HepG2 (cell line): ENCODE results near the gene THADA. TPM values are rescaled to one million over a fixed set of nuclear protein-coding genes. Genes with fewer than 3 reads are reported as not detected.

ENCODE experiments used
- ATF7 ChIP-seq, 2 experiments: fragments of 450-650 bp in 1 of 2; sonication (generic) in 1 of 2; formaldehyde crosslinking in 1 of 2; IDR thresholded peaks; 2 replicates each; pipeline versions ENCODE4 v1.4.0 to v1.6.1; 2016 to 2020; ENCODE audit warnings: antibody characterized with exemption in 1 of 2, mild to moderate bottlenecking in 1 of 2, missing genetic modification reagents in 1 of 2
- DMAP1 ChIP-seq: IDR thresholded peaks from 2 replicates; pipeline ENCODE4 v1.6.1; 2016
- DR1 ChIP-seq: sonication (generic); formaldehyde crosslinking; IDR thresholded peaks from 2 replicates; pipeline ENCODE4 v1.8.0; 2021; ENCODE audit warnings: mild to moderate bottlenecking, missing genetic modification reagents, inconsistent platforms
- ELF3 ChIP-seq: IDR thresholded peaks from 2 replicates; pipeline ENCODE4 v1.6.1; 2016; ENCODE audit warnings: missing genetic modification reagents, missing compliant biosample characterization
- EP300 ChIP-seq, 3 experiments: sonication (generic) in 1 of 3; formaldehyde crosslinking in 1 of 3; IDR thresholded peaks; 2 replicates each; pipeline versions ENCODE4 v1.5.1 to v1.6.1; 2011 to 2020; ENCODE audit warnings: low read depth in 2 of 3, low read length in 2 of 3, borderline replicate concordance in 1 of 3, improper control_type of control experiment in 1 of 3, mild to moderate bottlenecking in 1 of 3, missing genetic modification reagents in 1 of 3, moderate library complexity in 1 of 3
- FOXP4 ChIP-seq: sonication (generic); formaldehyde crosslinking; IDR thresholded peaks from 2 replicates; pipeline ENCODE4 v1.4.0; 2020; ENCODE audit warnings: missing genetic modification reagents
- HBP1 ChIP-seq: IDR thresholded peaks from 2 replicates; pipeline ENCODE4 v1.6.1; 2016; ENCODE audit warnings: low read depth, control low read depth
- KAT8 ChIP-seq: IDR thresholded peaks from 2 replicates; pipeline ENCODE4 v1.6.1; 2016; ENCODE audit warnings: missing genetic modification reagents, missing compliant biosample characterization
- NONO ChIP-seq, 2 experiments: fragments of 450-650 bp in 1 of 2; sonication (generic) in 1 of 2; formaldehyde crosslinking in 1 of 2; IDR thresholded peaks in 1 of 2; conservative IDR thresholded peaks in 1 of 2; 2 replicates each; pipeline versions ENCODE4 v1.6.1 to v1.8.0; 2017 to 2022; ENCODE audit warnings: mild to moderate bottlenecking in 1 of 2, missing genetic modification reagents in 1 of 2, moderate library complexity in 1 of 2
- NR2F1 ChIP-seq, 2 experiments: fragments of 450-650 bp in 1 of 2; formaldehyde crosslinking in 1 of 2; IDR thresholded peaks; 2 replicates each; pipeline versions ENCODE4 v1.5.0 to v1.6.1; 2016 to 2020; ENCODE audit warnings: mild to moderate bottlenecking in 1 of 2, missing compliant biosample characterization in 1 of 2, missing genetic modification reagents in 1 of 2, moderate library complexity in 1 of 2
- RAD51 ChIP-seq: fragments of 450-650 bp; IDR thresholded peaks from 2 replicates; pipeline ENCODE4 v1.6.1; 2016; ENCODE audit warnings: borderline replicate concordance
- SMAD3 ChIP-seq: sonication (generic); formaldehyde crosslinking; IDR thresholded peaks from 2 replicates; pipeline ENCODE4 v1.4.0; 2020; ENCODE audit warnings: missing genetic modification reagents
- THYN1 ChIP-seq: sonication (generic); formaldehyde crosslinking; IDR thresholded peaks from 2 replicates; pipeline ENCODE4 v1.8.1; 2023; ENCODE audit warnings: low read depth, mild to moderate bottlenecking, moderate library complexity, missing genetic modification reagents, borderline replicate concordance
- ZNF263 ChIP-seq: sonication (generic); formaldehyde crosslinking; IDR thresholded peaks from 2 replicates; pipeline ENCODE4 v1.4.0; 2020; ENCODE audit warnings: missing genetic modification reagents
- polyA plus RNA-seq, 8 experiments: library from polyadenylated mRNA; depleted of rRNA in 3 of 8; stranded (reverse) in 7 of 8; unstranded in 1 of 8; fragments of >200 nt; fragmentation: Illumina TruSeq in 4 of 8; extraction: Trizol in 4 of 8; gene quantifications; 2 replicates each; pipeline versions ENCODE4 v1.2.1 to v1.2.3, GENCODE V29; 2011 to 2016; ENCODE audit warnings: low read depth in 4 of 8, missing spikeins in 1 of 8, mixed read lengths in 1 of 8; ENCODE audit not compliant: insufficient read depth in 1 of 8
- total RNA-seq, 5 experiments: library from RNA; depleted of rRNA; stranded (reverse); fragments of >200 nt; fragmentation: Illumina TruSeq; extraction: Trizol; gene quantifications; 2 replicates each; pipeline ENCODE4 v1.2.3, GENCODE V29; 2016; ENCODE audit warnings: low read depth in 1 of 5
- TF ChIP-seq, protein P1 (sequence below): IDR thresholded peaks from 2 replicates; pipeline ENCODE4 v1.6.1; 2018; ENCODE audit warnings: missing genetic modification reagents, mild to moderate bottlenecking, missing compliant biosample characterization
- TF ChIP-seq, protein P2 (sequence below): sonication (generic); formaldehyde crosslinking; IDR thresholded peaks from 2 replicates; pipeline ENCODE4 v1.9.0; 2022; ENCODE audit warnings: missing genetic modification reagents, mild to moderate bottlenecking, borderline replicate concordance
- TF ChIP-seq, protein P3 (sequence below): IDR thresholded peaks from 2 replicates; pipeline ENCODE4 v1.6.1; 2016; ENCODE audit warnings: missing genetic modification reagents, missing compliant biosample characterization

THADA gene
- total and polyA plus RNA-seq, 2 of the 13 experiments (the other 11 are each of a cell fraction or from before 2014, with no cell fraction given) = 12.7 to 21.7 TPM

DNA sequence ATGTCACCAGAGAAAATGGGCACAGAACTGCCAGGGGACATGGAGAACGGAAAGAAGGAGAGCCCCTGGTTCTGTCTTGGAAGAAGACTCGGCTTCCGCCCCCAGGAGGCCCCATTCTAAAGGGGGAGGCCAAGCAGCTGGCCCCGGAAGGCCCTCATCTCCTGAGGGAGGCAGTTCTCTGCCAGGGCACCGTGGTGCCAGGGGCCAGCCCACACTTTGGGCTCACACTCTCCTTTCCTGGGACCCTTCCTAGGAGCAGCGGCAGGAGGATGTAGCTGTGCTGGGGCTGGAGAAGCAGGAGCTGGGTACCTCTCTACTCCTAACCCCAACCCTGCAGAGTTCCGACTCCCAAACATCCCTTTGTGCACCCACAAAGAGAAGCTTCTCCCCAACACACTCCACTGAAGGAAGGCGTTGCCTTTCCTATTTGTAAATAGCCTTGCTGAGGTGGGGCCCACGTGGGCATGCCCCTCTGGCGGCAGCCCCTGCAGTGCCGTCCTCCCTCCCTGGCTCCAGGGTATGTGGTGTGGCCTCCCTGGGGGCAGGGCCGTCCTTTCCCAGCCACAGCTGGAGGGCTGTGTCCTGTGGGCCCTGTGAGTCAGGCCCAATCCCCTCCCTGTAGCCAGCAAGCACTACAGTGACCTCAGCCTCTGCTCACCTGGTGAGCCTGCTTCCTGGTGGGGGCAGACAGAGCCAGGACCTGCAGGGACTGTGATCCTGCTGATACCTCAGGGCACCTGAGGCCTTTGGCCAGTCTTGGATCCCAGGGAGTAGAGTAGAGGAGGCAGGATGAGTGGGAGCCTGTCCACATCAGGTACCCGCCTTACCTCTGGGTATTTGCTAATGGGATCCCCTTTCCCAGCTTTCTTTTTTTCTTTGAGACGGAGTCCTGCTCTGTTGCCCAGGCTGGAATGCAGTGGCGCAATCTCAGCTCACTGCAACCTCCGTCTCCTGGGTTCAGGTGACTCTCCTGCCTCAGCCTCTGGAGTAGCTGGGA is 396.0 kb downstream of the THADA start (continued):
- TF ChIP-seq RAD51 (no peak), ATF7 (IDR thresholded peaks at IDR 0.05) (no peak), ATF7 (CRISPR knock-in tag; IDR thresholded peaks at IDR 0.05) (peak; percentile 76), FOXP4 (0 out of 2 replicates have a peak, but pooled peaks have one; percentile 26), KAT8 (CRISPR knock-in tag) (peak; percentile 78), ELF3 (peak; percentile 99), NONO (IDR thresholded peaks at IDR 0.05) (no peak), NONO (CRISPR knock-in tag; conservative IDR thresholded peaks at IDR 0.05) (0 out of 2 replicates have a peak, but pooled peaks have one; percentile 56), HBP1 (CRISPR knock-in tag) (no peak), ZNF263 (peak; percentile 94), NR2F1 (CRISPR knock-in tag; IDR thresholded peaks at IDR 0.05) (peak in 1 of 2 experiments; percentile 39; a peak in 1 of 4 replicates), THYN1 (CRISPR knock-in tag) (no peak), DR1 (CRISPR knock-in tag) (no peak; the same call in 1 of the 2 replicates), EP300 (IDR thresholded peaks at IDR 0.05; ENCODE audit: low read depth in 2 of 2, low read length in 2 of 2) (peak in 1 of 2 experiments; percentile 36; a peak in 1 of 4 replicates), EP300 (CRISPR knock-in tag; IDR thresholded peaks at IDR 0.05; ENCODE audit: borderline replicate concordance) (peak; percentile 69), SMAD3 (CRISPR knock-in tag) (0 out of 2 replicates have a peak, but pooled peaks have one; percentile 62), DMAP1 (CRISPR knock-in tag) (peak; percentile 73)
- TF ChIP-seq, protein P1, sequence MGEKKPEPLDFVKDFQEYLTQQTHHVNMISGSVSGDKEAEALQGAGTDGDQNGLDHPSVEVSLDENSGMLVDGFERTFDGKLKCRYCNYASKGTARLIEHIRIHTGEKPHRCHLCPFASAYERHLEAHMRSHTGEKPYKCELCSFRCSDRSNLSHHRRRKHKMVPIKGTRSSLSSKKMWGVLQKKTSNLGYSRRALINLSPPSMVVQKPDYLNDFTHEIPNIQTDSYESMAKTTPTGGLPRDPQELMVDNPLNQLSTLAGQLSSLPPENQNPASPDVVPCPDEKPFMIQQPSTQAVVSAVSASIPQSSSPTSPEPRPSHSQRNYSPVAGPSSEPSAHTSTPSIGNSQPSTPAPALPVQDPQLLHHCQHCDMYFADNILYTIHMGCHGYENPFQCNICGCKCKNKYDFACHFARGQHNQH = peak; percentile 82; the same call in 1 of the 2 replicates
- TF ChIP-seq, protein P2, sequence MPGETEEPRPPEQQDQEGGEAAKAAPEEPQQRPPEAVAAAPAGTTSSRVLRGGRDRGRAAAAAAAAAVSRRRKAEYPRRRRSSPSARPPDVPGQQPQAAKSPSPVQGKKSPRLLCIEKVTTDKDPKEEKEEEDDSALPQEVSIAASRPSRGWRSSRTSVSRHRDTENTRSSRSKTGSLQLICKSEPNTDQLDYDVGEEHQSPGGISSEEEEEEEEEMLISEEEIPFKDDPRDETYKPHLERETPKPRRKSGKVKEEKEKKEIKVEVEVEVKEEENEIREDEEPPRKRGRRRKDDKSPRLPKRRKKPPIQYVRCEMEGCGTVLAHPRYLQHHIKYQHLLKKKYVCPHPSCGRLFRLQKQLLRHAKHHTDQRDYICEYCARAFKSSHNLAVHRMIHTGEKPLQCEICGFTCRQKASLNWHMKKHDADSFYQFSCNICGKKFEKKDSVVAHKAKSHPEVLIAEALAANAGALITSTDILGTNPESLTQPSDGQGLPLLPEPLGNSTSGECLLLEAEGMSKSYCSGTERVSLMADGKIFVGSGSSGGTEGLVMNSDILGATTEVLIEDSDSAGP (CRISPR knock-in tag) = peak; percentile 79; the same call in 1 of the 2 replicates
- TF ChIP-seq, protein P3, sequence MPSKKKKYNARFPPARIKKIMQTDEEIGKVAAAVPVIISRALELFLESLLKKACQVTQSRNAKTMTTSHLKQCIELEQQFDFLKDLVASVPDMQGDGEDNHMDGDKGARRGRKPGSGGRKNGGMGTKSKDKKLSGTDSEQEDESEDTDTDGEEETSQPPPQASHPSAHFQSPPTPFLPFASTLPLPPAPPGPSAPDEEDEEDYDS (CRISPR knock-in tag) = peak; percentile 83
